ENCODE measurements around the gene RPL38.

The RPL38 gene

GRCh38 chr17:74199306-74200092 lies 4.0 kb upstream of the RPL38 start:
- no peak overlapping the region for H3K4me3 ChIP-seq (ENCODE audit: low read depth, low read length)
- DNase-seq (ENCODE audit: low read depth), result peak; percentile 60
- TF ChIP-seq, protein P1, sequence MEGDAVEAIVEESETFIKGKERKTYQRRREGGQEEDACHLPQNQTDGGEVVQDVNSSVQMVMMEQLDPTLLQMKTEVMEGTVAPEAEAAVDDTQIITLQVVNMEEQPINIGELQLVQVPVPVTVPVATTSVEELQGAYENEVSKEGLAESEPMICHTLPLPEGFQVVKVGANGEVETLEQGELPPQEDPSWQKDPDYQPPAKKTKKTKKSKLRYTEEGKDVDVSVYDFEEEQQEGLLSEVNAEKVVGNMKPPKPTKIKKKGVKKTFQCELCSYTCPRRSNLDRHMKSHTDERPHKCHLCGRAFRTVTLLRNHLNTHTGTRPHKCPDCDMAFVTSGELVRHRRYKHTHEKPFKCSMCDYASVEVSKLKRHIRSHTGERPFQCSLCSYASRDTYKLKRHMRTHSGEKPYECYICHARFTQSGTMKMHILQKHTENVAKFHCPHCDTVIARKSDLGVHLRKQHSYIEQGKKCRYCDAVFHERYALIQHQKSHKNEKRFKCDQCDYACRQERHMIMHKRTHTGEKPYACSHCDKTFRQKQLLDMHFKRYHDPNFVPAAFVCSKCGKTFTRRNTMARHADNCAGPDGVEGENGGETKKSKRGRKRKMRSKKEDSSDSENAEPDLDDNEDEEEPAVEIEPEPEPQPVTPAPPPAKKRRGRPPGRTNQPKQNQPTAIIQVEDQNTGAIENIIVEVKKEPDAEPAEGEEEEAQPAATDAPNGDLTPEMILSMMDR (IDR thresholded peaks at IDR 0.05; ENCODE audit: insufficient read depth, low read depth, low read length, missing control alignments), result peak; percentile 94

DNA sequence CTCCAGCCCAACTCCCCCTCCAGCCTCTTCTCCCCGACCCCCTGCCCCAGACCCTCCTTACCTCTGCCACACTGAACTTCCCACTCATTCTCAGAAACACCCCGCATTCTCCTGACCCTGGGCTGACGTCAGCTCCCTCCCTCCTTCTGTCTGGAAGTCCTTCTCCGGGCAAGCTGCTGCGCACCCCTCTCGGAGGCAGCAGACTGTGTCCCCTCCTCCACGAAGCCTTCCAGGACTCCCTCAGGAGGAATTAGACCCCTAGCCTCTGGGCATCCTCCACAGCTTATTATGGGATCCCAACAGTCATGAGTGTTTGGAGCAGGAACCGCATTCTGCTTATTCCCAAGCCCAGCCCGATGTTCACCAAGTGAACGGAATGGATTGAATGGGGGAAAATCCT lies 3.4 kb upstream of the RPL38 start:
- H3K4me3 ChIP-seq (ENCODE audit: low read depth, low read length), result no peak overlapping the region
- DNase-seq (ENCODE audit: low read depth), result no peak
- TF ChIP-seq, protein P1 (IDR thresholded peaks at IDR 0.05; ENCODE audit: insufficient read depth, low read depth, low read length, missing control alignments), result no peak

DNA sequence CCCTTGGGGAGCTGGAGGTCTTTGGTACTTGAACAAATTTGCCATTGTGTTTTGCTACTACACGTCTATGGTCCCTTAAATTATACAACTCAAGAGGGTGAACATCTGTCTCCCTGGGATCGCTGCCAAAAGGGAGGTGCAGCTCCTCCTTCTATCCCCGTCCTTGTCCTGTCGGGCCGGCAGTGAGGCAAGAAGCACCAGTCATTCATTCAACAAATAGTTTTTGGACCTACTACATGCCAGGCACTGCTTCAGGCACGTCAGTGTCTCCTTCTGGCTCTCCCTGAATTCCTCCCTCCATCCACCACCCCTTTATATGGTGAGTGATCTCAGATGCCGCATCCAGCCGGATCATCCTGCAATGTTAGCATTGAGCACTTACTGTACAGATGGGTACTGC lies 2.2 kb upstream of the RPL38 start:
- no peak for DNase-seq (ENCODE audit: low read depth)
- TF ChIP-seq, protein P1 (IDR thresholded peaks at IDR 0.05; ENCODE audit: insufficient read depth, low read depth, low read length, missing control alignments), result no peak
- H3K4me3 ChIP-seq (ENCODE audit: low read depth, low read length), result no peak overlapping the region

DNA sequence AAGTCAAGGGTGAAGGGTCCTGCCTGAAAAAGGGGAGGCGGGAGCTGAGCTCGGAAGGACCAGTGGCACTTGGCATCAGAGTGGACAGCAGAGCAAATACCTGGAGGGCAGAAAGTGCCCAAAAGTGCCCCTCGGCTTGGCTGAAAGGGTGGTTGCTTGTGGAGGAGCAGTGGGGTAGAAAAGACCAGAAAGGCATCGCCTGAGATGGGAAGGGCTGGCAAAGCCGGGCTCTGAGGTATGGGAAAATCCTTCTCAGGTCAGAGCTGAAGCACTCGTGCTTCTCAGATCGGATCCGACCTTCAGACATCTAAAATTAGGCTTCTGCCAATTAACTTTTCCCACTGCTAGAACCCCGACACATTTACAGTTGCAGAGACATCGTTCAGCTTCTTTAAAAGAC lies 1.5 kb upstream of the RPL38 start:
- no peak for DNase-seq (ENCODE audit: low read depth)
- no peak overlapping the region for H3K4me3 ChIP-seq (ENCODE audit: low read depth, low read length)
- TF ChIP-seq, protein P1 (IDR thresholded peaks at IDR 0.05; ENCODE audit: insufficient read depth, low read depth, low read length, missing control alignments), result no peak

GRCh38 chr17:74202938-74203337 lies 540 bp upstream of the RPL38 start:
- TF ChIP-seq, protein P1 (IDR thresholded peaks at IDR 0.05; ENCODE audit: insufficient read depth, low read depth, low read length, missing control alignments), result no peak
- no peak for DNase-seq (ENCODE audit: low read depth)
- no peak overlapping the region for H3K4me3 ChIP-seq (ENCODE audit: low read depth, low read length)

DNA sequence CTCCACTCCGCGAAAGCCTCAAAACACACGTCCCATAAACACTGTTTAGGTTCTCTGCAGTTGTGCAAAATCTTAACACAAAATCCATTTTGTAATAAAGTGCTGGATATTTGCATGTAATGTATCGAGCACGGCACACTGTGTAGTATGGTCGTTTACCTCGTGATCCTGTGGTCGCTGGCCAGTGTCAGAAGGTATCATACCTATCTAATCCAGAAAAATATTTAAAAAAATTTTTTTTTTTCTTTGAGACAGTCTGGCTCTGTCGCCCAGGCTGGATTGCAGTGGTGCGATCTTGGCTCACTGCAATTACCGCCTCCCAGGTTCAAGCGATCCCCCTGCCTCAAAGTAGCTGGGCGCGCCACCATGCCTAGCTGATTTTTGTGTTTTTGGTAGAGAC lies 996 bp downstream of the RPL38 start:
- no peak for DNase-seq (ENCODE audit: low read depth)
- H3K4me3 ChIP-seq (ENCODE audit: low read depth, low read length), result peak overlapping the region; percentile 95
- TF ChIP-seq, protein P1 (IDR thresholded peaks at IDR 0.05; ENCODE audit: insufficient read depth, low read depth, low read length, missing control alignments), result no peak

DNA sequence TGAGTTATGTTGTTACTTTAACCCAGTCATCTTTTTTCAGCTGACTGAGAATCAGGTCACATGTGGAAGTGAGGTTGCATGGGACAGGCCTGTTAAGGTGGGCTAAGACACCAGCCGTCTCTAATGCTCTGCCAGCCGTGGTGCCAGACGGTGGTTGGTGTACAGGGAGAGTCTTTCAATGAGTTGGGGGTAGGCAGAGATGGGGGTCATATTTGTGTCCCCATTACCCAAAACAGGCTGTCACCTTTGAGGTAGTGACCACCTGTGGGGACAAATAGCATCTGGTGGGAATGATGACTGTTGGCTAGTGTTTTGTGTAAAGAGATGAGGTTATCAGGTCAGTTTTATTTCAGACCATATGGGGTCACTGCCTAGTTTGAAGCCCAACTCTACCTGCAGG lies 1.8 kb downstream of the RPL38 start:
- H3K4me3 ChIP-seq (ENCODE audit: low read depth, low read length), result peak overlapping the region; percentile 95
- no peak for DNase-seq (ENCODE audit: low read depth)
- TF ChIP-seq, protein P1 (IDR thresholded peaks at IDR 0.05; ENCODE audit: insufficient read depth, low read depth, low read length, missing control alignments), result no peak
